ENCODE data around the gene ERVK3-1.
"Not testable (repeated sequence)": the region's sequence is repeated elsewhere in the genome, so short reads cannot be mapped to it uniquely, and the experiment has no call there.

Gene ERVK3-1

GRCh38 chr19:58304748-58305064 lies 471 bp upstream of the ERVK3-1 start:
- no peak for DNase-seq (ENCODE audit: low spot score)

DNA sequence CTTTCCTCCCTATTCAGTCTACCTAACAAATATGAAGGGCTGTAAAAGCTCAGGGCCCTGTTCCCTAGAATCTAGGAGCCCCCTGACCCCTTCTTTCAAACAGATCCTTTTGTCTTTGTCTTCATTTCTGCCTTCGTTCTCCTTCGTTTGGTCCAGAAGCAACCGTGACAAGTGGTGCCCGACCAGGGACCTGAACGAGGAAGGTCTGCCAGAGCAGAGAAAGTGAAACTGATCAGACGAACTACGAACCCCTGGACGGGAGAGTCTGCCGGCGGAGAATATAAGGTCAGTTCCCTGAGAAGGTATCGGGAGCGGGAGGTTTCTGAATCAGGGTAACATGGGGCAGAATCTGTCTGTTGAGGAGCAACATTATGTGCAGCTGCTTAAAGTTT lies 751 bp downstream of the ERVK3-1 start:
- no peak for DNase-seq (ENCODE audit: low spot score)

DNA sequence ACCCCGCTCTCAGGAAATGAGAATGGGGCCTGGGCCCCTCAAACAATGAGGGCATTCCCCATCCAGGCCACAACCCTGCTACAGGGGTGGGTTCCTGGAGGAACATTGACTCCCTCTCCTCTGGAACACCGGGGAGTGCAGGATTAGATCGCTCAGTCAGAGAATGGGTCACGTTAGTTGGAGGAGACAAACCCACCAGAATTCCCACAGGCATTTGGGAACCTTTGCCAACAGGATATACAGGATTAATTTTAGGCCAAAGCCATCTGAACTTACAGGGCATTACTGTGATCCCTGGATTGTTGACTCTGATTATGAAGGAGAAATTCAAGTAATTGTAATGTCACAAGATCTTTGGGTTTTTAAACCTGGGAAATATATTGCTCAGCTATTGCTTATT lies 2.6 kb downstream of the ERVK3-1 start:
- DNase-seq (ENCODE audit: low spot score), result no peak

DNA sequence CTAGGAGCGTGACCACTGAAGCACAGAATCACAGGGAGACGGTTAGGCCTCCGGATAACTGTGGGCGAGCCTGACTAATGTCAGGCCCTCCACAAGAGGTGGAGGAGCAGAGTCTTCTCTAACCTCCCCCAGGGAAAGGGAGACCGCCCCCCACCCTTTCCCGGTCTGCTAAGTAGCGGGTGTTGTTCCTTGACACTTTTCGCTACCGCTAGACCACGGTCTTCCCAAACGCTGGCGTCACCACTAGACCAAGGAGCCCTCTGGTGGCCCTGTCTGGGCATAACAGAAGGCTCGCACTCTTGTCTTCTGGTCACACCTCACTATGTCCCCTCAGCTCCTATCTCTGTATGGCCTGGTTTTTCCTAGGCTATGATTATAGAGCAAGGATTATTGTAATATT lies 5.5 kb downstream of the ERVK3-1 start:
- not testable (repeated sequence) for DNase-seq (ENCODE audit: low spot score)

- DNase-seq (ENCODE audit: low spot score), result no peak
Observed at GRCh38 chr19:58311345-58311865, 6.2 kb downstream of the ERVK3-1 start.

DNA sequence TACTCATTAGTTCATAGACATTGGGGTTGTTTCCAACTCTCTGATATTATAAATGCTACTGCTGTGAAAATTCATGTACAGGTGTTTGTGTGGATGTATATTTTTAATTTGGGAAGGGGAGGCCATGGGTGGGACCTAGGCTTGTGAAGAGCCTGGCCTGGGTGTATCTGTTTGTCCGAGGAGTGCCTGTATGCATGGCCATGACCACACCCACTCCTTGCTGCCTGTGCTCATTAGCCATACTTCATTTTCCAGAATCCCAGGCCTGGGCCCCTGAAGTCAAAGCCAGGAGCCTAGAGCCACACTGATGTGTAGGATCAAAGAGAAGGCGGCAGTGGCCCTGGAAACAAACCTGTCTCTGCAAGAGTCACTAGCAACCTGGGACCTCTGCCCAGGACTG lies 10.4 kb downstream of the ERVK3-1 start:
- DNase-seq (ENCODE audit: low spot score), result no peak

DNA sequence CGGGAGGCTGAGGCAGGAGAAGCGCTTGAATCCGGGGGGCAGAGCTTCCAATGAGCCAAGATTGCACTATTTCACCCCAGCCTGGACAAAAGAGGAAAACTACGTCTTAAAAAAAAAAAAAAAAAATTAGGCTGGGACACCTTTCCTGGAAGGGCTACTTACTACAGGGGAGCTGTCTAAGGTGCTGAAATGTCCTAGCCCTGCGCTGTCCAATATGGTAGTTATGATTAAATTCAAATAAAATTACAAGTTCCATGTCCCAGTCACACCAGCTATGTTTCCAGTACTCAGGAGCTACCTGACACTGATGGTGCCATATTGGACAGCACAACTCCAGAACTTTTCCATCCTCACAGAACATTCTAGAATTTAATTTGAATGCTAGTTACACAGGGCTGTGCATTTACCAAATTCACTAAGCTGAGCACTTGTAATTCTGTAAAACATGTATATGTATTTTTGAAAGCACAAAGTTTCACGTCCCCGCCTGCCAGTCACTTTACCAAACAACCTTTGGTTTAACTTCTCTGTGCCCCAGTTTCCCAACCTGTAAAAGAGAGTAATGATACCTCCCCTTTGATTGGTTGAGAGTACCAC lies 12.4 kb downstream of the ERVK3-1 start:
- peak; percentile 26 for DNase-seq (ENCODE audit: low spot score)

- no peak for DNase-seq (ENCODE audit: low spot score)
Observed at GRCh38 chr19:58318297-58318696, 13.1 kb downstream of the ERVK3-1 start.

DNA sequence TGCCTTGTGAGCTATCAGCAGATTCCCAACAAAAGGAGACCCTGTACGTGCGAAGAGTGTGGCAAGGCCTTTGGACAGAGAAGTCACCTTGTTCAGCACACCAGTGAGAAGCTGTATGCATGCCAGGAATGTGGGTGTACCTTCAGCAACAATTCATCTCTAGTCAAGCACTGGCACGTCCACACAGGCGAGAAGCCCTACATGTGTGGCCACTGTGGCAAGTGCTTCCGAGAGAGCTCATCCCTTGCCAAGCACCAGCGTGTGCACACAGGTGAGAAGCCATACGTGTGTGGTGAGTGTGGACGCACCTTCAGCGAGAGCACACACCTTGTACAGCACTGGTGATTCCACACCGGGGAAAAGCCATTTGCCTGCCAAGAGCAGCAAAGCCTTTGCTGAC lies 14.1 kb downstream of the ERVK3-1 start:
- no peak for DNase-seq (ENCODE audit: low spot score)

DNA sequence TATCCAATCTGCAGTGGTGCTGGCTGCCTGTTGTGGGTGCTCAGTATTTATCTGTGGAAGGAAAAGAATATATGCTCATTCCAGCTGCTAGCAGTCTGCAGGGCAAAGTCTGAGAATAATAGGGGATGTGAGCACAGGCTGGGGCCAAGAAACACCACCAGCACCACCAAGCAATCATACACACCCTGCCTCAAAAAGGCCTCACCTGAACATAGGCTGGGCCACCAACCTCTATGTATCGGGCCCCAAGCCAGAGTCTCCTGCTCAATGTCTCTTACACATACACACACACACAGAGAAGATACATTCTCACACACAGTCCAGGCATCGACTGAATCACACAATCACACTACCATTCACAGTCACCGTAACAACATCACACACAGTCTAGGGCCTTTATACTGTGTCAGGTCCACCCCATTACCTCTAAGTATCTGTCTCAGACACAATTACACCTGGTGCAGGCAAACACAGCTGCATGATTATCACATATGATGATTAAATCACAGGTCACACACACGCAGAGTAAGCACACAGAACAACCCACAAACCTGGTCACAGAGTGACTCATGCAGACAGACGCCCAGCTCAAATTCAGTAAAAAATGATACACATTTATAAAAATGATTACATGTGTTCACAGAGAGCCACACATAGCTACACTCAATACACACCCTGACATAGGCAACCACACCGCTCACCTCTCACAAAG lies 20.3 kb downstream of the ERVK3-1 start:
- DNase-seq (ENCODE audit: low spot score), result no peak

DNA sequence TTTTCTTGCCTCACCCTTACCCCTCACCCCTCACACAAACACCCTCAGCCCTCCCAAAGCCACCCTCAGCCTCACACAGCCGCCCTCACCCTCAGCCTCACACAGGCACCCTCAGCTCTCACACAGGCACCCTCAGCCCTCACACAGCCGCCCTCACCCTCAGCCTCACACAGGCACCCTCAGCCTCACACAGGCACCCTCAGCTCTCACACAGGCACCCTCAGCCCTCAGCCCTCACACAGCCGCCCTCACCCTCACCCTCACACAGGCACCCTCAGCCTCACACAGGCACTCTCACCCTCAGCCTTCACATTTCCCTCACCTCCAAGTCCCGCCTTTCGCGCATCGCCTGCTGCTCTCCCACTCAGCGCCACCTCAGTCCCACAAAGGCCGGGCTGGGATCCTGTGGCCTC lies 21.3 kb downstream of the ERVK3-1 start:
- no peak for DNase-seq (ENCODE audit: low spot score)

- peak; percentile 95 for DNase-seq (ENCODE audit: low spot score)
Observed at GRCh38 chr19:58326914-58327726, 21.9 kb downstream of the ERVK3-1 start, which contains the start of gene ZSCAN22. ZSCAN22 (plus strand) TSS chr19:58326994; CDS start chr19:58334803, 7,809 bp downstream.

GRCh38 chr19:58328999-58329398 lies 23.8 kb downstream of the ERVK3-1 start:
- DNase-seq (ENCODE audit: low spot score), result no peak

DNA sequence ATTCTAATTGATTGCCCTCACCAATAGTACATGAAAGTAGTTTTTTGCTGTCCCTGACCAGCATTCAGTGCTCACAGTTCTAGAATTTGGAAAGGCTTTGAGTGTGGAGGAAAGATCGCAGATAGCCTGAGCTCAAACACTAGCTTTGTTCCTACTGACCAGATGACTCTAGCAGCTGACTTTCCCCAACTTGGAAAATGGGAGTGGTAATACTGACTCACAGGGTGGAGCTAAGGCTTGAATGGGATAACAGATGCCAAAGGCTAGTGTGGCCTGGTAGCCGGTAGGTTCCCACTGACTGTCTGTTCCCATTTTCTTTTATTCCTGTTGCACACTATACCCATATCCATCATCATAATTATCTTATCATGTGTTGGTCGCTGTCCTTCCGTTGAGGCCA lies 25.3 kb downstream of the ERVK3-1 start:
- DNase-seq (ENCODE audit: low spot score), result no peak

GRCh38 chr19:58332697-58333096 lies 27.5 kb downstream of the ERVK3-1 start:
- no peak for DNase-seq (ENCODE audit: low spot score)

DNA sequence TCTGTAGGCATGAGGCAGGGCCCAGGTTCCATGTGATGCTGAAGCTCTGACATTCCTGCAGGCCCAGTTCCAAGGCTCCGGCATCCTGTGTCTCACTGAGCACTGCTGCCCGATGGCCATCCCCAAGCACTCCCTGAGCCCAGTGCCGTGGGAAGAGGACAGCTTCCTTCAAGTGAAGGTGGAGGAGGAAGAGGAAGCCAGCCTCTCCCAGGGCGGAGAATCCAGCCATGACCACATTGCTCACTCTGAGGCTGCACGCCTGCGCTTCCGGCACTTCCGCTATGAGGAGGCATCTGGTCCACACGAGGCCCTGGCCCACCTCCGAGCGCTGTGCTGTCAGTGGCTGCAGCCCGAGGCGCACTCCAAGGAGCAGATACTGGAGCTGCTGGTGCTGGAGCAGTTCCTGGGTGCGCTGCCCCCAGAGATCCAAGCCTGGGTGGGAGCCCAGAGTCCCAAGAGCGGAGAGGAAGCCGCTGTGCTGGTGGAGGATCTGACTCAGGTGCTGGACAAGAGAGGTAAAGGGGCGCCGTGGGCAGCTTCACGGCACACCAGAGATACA lies 29.6 kb downstream of the ERVK3-1 start:
- DNase-seq (ENCODE audit: low spot score), result no peak

DNA sequence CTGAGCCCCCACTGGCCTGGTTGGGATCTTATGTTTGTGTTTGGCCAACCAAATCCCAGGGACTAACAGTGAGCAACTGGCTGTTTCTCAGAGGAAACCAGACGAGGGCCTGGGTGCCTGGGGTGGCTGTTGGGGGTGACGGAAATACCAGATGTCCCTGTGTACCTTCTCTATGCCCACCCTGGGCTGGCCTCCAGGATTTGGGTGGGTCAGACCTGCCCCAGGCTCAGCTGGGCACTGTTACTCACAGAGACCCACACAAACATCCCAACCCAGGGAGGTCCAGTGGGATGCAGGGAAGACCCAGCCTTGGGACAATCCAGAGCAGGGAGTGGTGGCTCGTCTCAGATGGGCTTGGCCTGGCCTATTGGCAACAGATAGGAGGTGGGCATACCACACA lies 30.5 kb downstream of the ERVK3-1 start:
- no peak for DNase-seq (ENCODE audit: low spot score)

GRCh38 chr19:58336216-58336615 lies 31.0 kb downstream of the ERVK3-1 start:
- no peak for DNase-seq (ENCODE audit: low spot score)

DNA sequence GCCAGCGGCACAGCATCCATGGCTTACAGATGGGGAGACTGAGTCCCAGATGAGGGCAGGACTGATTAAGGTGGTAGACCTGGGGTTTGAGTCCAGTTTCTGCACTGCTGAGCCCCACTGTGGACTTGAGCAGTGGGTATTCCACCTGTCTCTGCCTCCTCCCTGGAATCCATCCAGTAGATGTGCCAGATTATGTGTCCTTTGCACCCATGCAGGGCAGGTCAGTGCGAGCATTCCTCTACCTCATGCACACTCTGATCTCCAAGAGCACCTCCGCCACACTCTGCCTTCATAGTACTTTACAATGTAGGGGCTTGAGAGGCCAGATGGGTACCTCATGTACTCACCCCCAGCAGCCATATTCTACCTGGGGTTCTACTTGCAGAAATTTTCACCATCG lies 31.6 kb downstream of the ERVK3-1 start:
- no peak for DNase-seq (ENCODE audit: low spot score)

- DNase-seq (ENCODE audit: low spot score), result no peak
Observed at GRCh38 chr19:58338336-58338735, 33.2 kb downstream of the ERVK3-1 start.

GRCh38 chr19:58338825-58339558 lies 33.8 kb downstream of the ERVK3-1 start:
- no peak for DNase-seq (ENCODE audit: low spot score)

DNA sequence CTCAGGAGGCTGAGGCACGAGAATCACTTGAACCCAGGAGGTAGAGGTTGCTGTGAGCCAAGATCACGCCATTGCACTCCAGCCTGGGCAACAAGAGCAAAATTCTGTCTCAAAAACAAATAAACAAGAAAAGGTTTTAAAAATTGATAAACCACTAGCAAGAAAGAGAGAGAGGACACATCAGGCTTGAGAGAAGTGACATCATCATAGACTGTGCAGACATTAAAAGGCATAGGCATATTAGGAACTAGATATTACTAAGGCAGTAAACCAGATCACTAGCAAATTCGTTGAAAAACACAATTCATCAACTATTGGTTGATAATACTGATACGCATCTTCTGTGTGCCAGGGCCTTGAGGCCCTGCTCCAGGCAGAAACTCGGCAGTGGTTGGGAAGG lies 40.4 kb downstream of the ERVK3-1 start:
- DNase-seq (ENCODE audit: low spot score), result no peak

Measured in hematopoietic multipotent progenitor cell treated with erythropoietin and hydrocortisone succinate and interleukin-3 and kit ligand, for 15 days (in vitro differentiated cells).